Measurements from ENCODE around the gene NDUFA8.

GRCh38 chr9:122204055-122204454 lies 44.5 kb upstream of the NDUFA8 start:
- TF ChIP-seq EZH2phosphoT487 (IDR thresholded peaks at IDR 0.05; ENCODE audit: insufficient read depth, low read depth): no peak
- no peak for TF ChIP-seq EZH2 (IDR thresholded peaks at IDR 0.05; ENCODE audit: insufficient read depth, poor library complexity, severe bottlenecking)

All from GM23248 (cell line).